ENCODE measurements around the gene SLC24A3.

DNA sequence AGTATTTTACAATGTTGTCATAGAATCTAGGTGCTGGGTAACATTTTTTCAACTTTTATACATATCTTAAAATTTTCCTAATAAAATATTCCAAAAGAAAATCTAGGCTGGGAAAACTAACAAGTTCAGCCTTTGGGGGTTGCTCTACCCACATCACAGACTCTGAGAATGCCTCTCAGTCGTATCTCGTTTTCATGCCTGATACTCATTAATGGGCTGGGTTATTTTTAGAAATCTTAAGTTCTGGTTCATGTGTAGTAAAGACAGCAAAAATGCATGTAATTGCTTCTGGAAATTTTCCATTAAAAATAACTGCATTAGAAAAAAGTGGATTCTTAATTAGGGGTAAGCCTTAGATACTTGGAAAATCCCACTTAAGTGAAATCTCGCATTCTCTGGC, 149.3 kb downstream of the SLC24A3 start:
- no peak for TF ChIP-seq CTCF (conservative IDR thresholded peaks at IDR 0.05)
- TF ChIP-seq EZH2 (IDR thresholded peaks at IDR 0.05; ENCODE audit: low read depth): no peak

All from PC-9 (cell line).